ENCODE data around the gene RBM43. TPM values are rescaled to one million over a fixed set of nuclear protein-coding genes. Genes with fewer than 3 reads are reported as not detected.

Gene RBM43
- total and polyA plus RNA-seq, 2 donors from 2014 or later, result 6.0 to 13.6 TPM

- intact Hi-C loops (cut with DNase I), result no loop called here
- Histone ChIP-seq H3K4me3 (ENCODE audit: low read length in 3 of 3) (no peak overlapping the region), H3K27me3 (ENCODE audit: control insufficient read depth, insufficient read depth, low read length) (no peaks in the 10 kb centered on the region), H3K27ac (ENCODE audit: low read depth in 2 of 2, low read length in 2 of 2) (no peak overlapping the region), H3K4me1 (ENCODE audit: control insufficient read depth in 2 of 3, insufficient read depth in 2 of 3, low read depth in 1 of 3, low read length in 3 of 3) (no peaks in the 10 kb centered on the region), H3K9me3 (ENCODE audit: control insufficient read depth in 2 of 3, insufficient read depth in 1 of 3, low read length in 3 of 3) (no peaks in the 10 kb centered on the region), H3K36me3 (ENCODE audit: control insufficient read depth in 2 of 3, insufficient read depth in 3 of 3, low read length in 3 of 3) (peaks cover 0 to 11% (median 11%) of the 10 kb centered on the region in 3 donors), H3K9ac (ENCODE audit: low read length in 3 of 3) (no peak overlapping the region)
- TF ChIP-seq CTCF (IDR thresholded peaks at IDR 0.05; ENCODE audit: borderline replicate concordance, extremely low read depth, insufficient read depth), result no peak
- FAIRE-seq, result no peak
- DNase-seq, result no peak
Measured at GRCh38 chr2:151278487-151278886, 16.8 kb upstream of the RBM43 start.

- H3K36me3 ChIP-seq (ENCODE audit: control insufficient read depth in 2 of 3, insufficient read depth in 3 of 3, low read length in 3 of 3), result peaks cover 0 to 15% (median 11%) of the 10 kb centered on the region in 3 donors
- TF ChIP-seq CTCF (IDR thresholded peaks at IDR 0.05; ENCODE audit: borderline replicate concordance, extremely low read depth, insufficient read depth), result no peak
- DNase-seq (no peak), FAIRE-seq (no peak)
- H3K27ac ChIP-seq (ENCODE audit: low read depth in 2 of 2, low read length in 2 of 2), result no peak overlapping the region
- no peaks in the 10 kb centered on the region for H3K27me3 ChIP-seq (ENCODE audit: control insufficient read depth, insufficient read depth, low read length)
- intact Hi-C loops (cut with DNase I), result no loop called here
- H3K4me3 ChIP-seq (ENCODE audit: low read length in 3 of 3), result no peak overlapping the region
- no peak overlapping the region for H3K9ac ChIP-seq (ENCODE audit: low read length in 3 of 3)
- H3K4me1 ChIP-seq (ENCODE audit: control insufficient read depth in 2 of 3, insufficient read depth in 2 of 3, low read depth in 1 of 3, low read length in 3 of 3), result no peaks in the 10 kb centered on the region
- H3K9me3 ChIP-seq (ENCODE audit: control insufficient read depth in 2 of 3, insufficient read depth in 1 of 3, low read length in 3 of 3), result no peaks in the 10 kb centered on the region
Measured at GRCh38 chr2:151277067-151277466, 15.4 kb upstream of the RBM43 start.

GRCh38 chr2:151275291-151275690, 13.6 kb upstream of the RBM43 start:
- no peaks in the 10 kb centered on the region for H3K27me3 ChIP-seq (ENCODE audit: control insufficient read depth, insufficient read depth, low read length)
- FAIRE-seq (no peak), DNase-seq (no peak)
- intact Hi-C loops (cut with DNase I), result no loop called here
- no peak overlapping the region for H3K4me3 ChIP-seq (ENCODE audit: low read length in 3 of 3)
- H3K4me1 ChIP-seq (ENCODE audit: control insufficient read depth in 2 of 3, insufficient read depth in 2 of 3, low read depth in 1 of 3, low read length in 3 of 3), result no peaks in the 10 kb centered on the region
- TF ChIP-seq CTCF (IDR thresholded peaks at IDR 0.05; ENCODE audit: borderline replicate concordance, extremely low read depth, insufficient read depth), result no peak
- H3K9ac ChIP-seq (ENCODE audit: low read length in 3 of 3), result no peak overlapping the region
- H3K27ac ChIP-seq (ENCODE audit: low read depth in 2 of 2, low read length in 2 of 2), result no peak overlapping the region
- H3K9me3 ChIP-seq (ENCODE audit: control insufficient read depth in 2 of 3, insufficient read depth in 1 of 3, low read length in 3 of 3), result no peaks in the 10 kb centered on the region
- peaks cover 0 to 15% (median 7%) of the 10 kb centered on the region in 3 donors for H3K36me3 ChIP-seq (ENCODE audit: control insufficient read depth in 2 of 3, insufficient read depth in 3 of 3, low read length in 3 of 3)

- H3K36me3 ChIP-seq (ENCODE audit: control insufficient read depth in 2 of 3, insufficient read depth in 3 of 3, low read length in 3 of 3), result peaks cover 0 to 17% (median 9%) of the 10 kb centered on the region in 3 donors
- H3K9me3 ChIP-seq (ENCODE audit: control insufficient read depth in 2 of 3, insufficient read depth in 1 of 3, low read length in 3 of 3), result no peaks in the 10 kb centered on the region
- no peak overlapping the region for H3K9ac ChIP-seq (ENCODE audit: low read length in 3 of 3)
- DNase-seq (no peak), FAIRE-seq (no peak)
- H3K4me1 ChIP-seq (ENCODE audit: control insufficient read depth in 2 of 3, insufficient read depth in 2 of 3, low read depth in 1 of 3, low read length in 3 of 3), result no peaks in the 10 kb centered on the region
- no peak overlapping the region for H3K27ac ChIP-seq (ENCODE audit: low read depth in 2 of 2, low read length in 2 of 2)
- no peak overlapping the region for H3K4me3 ChIP-seq (ENCODE audit: low read length in 3 of 3)
- intact Hi-C loops (cut with DNase I), result no loop called here
- no peak for TF ChIP-seq CTCF (IDR thresholded peaks at IDR 0.05; ENCODE audit: borderline replicate concordance, extremely low read depth, insufficient read depth)
- H3K27me3 ChIP-seq (ENCODE audit: control insufficient read depth, insufficient read depth, low read length), result no peaks in the 10 kb centered on the region
Measured at GRCh38 chr2:151271824-151272223, 10.2 kb upstream of the RBM43 start.
